ENCODE data around the gene GJA9. TPM values are rescaled to one million over a fixed set of nuclear protein-coding genes. Genes with fewer than 3 reads are reported as not detected.

GJA9 gene
- total and polyA plus RNA-seq, 2 donors (not counting 1 experiment from before 2014, with no cell fraction given), result under 0.01 TPM; not detected in 1

DNA sequence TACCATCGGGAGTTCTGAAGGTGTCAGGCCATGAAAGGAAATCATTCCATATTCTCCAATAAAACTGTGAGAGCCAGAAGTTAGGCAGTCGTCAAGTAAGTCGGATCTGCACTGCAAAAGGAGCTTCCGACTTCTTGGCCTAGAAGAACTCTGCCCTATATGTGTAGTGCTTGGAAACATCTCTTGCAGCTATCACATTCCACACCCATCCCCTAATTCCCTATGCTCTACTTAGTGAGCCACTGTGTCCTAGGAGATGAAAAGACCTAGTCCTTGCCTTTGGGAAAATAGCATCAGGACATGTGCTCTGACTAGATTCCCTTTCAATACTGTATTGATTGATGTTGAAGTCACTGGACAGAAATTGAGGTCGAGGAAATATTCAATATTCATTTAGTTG lies 8.2 kb upstream of the GJA9 start:
- H3K4me3 ChIP-seq (replicated peaks in 1 of 4; ENCODE audit: control extremely low read depth in 1 of 4, insufficient read depth in 1 of 4, low read depth in 3 of 4, low read length in 4 of 4), result no peak overlapping the region
- no peak overlapping the region for H3K4me2 ChIP-seq (ENCODE audit: extremely low read depth, insufficient read depth, low read length)
- no peak overlapping the region for H3K27ac ChIP-seq (ENCODE audit: insufficient read depth, low read length)
- no peaks in the 10 kb centered on the region for H3K9me3 ChIP-seq (ENCODE audit: control insufficient read depth, insufficient read depth, low read depth, low read length)
- H3K36me3 ChIP-seq (ENCODE audit: control insufficient read depth, insufficient read depth, low read length), result no peaks in the 10 kb centered on the region
- H3K9ac ChIP-seq (ENCODE audit: insufficient read depth, low read length), result no peak overlapping the region
- no peak overlapping the region for H2AFZ ChIP-seq (ENCODE audit: low read length)
- no peaks in the 10 kb centered on the region for H3K79me2 ChIP-seq (ENCODE audit: control insufficient read depth, insufficient read depth, low read length)
- no peaks in the 10 kb centered on the region for H3K27me3 ChIP-seq (ENCODE audit: control insufficient read depth, insufficient read depth, low read length)
- TF ChIP-seq EZH2 (IDR thresholded peaks at IDR 0.05; ENCODE audit: low read length, missing control alignments) (no peak), CTCF (conservative IDR thresholded peaks at IDR 0.05 in 1 of 2, IDR thresholded peaks at IDR 0.05 in 1 of 2; ENCODE audit: low read depth in 1 of 2, low read length in 2 of 2) (no peak)
- DNase-seq (ENCODE audit: low read depth in 2 of 2), result no peak
- no peaks in the 10 kb centered on the region for H3K4me1 ChIP-seq (ENCODE audit: control insufficient read depth, extremely low read depth, insufficient read depth, low read length)
- H4K20me1 ChIP-seq (ENCODE audit: control insufficient read depth, extremely low read depth, insufficient read depth, low read length), result no peaks in the 10 kb centered on the region

DNA sequence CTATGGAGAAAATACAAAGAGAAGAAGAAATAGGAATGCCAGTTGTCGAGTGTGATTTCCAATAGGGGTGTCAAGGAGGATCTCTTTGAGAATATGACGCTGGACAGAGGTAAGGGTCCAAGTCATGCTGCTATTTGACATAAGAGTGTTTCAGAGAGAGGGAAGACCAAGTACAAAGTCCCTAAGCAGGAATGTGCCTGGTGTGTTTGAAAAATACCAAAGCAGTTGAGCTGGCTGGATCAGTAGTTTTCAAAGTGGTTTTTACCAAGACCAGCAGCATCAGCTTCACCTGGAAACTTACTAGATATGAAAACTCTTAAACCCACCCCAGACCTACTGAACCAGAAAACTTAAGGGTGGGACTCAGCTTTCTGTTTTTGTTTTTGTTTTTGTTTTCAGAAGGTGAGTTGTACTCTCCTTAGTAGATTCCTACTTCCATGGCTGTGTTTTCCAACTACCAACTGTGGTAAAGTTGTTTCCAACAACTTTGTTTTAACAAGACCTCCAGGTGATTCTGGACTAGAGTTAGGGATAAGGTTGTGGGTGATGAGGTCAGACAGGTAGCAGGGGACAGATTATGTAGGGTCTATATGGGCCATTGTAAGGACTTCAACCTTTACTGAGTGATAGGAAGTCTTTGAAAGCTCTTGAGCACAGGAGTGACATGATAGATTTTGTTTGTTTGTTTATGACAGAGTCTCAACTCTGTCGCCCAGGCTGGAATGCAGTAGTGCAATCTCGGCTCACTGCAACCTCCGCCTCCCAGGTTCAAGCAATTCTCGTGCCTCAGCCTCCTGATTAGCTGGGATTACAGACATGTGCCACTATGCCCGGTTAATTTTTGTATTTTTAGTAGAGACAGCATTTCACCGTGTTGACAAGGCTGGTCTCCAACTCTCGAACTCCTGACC lies 7.3 kb upstream of the GJA9 start:
- TF ChIP-seq EZH2 (IDR thresholded peaks at IDR 0.05; ENCODE audit: low read length, missing control alignments) (no peak), CTCF (conservative IDR thresholded peaks at IDR 0.05 in 1 of 2, IDR thresholded peaks at IDR 0.05 in 1 of 2; ENCODE audit: low read depth in 1 of 2, low read length in 2 of 2) (no peak)
- no peaks in the 10 kb centered on the region for H3K27me3 ChIP-seq (ENCODE audit: control insufficient read depth, insufficient read depth, low read length)
- no peaks in the 10 kb centered on the region for H4K20me1 ChIP-seq (ENCODE audit: control insufficient read depth, extremely low read depth, insufficient read depth, low read length)

GRCh38 chr1:38885092-38885491 lies 3.7 kb upstream of the GJA9 start:
- H3K9me3 ChIP-seq (ENCODE audit: control insufficient read depth, insufficient read depth, low read depth, low read length), result no peaks in the 10 kb centered on the region
- H3K9ac ChIP-seq (ENCODE audit: insufficient read depth, low read length), result no peak overlapping the region
- H3K79me2 ChIP-seq (ENCODE audit: control insufficient read depth, insufficient read depth, low read length), result no peaks in the 10 kb centered on the region
- no peak overlapping the region for H3K27ac ChIP-seq (ENCODE audit: insufficient read depth, low read length)
- H4K20me1 ChIP-seq (ENCODE audit: control insufficient read depth, extremely low read depth, insufficient read depth, low read length), result no peaks in the 10 kb centered on the region
- no peak overlapping the region for H3K4me3 ChIP-seq (replicated peaks in 1 of 4; ENCODE audit: control extremely low read depth in 1 of 4, insufficient read depth in 1 of 4, low read depth in 3 of 4, low read length in 4 of 4)
- H3K36me3 ChIP-seq (ENCODE audit: control insufficient read depth, insufficient read depth, low read length), result no peaks in the 10 kb centered on the region
- no peak overlapping the region for H3K4me2 ChIP-seq (ENCODE audit: extremely low read depth, insufficient read depth, low read length)
- H3K27me3 ChIP-seq (ENCODE audit: control insufficient read depth, insufficient read depth, low read length), result no peaks in the 10 kb centered on the region
- DNase-seq (ENCODE audit: low read depth in 2 of 2), result no peak
- no peak for TF ChIP-seq EZH2 (IDR thresholded peaks at IDR 0.05; ENCODE audit: low read length, missing control alignments)
- TF ChIP-seq CTCF (conservative IDR thresholded peaks at IDR 0.05 in 1 of 2, IDR thresholded peaks at IDR 0.05 in 1 of 2; ENCODE audit: low read depth in 1 of 2, low read length in 2 of 2), result no peak
- H3K4me1 ChIP-seq (ENCODE audit: control insufficient read depth, extremely low read depth, insufficient read depth, low read length), result no peaks in the 10 kb centered on the region
- H2AFZ ChIP-seq (ENCODE audit: low read length), result no peak overlapping the region

More for the DNA sequence above, 7.3 kb upstream of the GJA9 start:
- Histone ChIP-seq H3K9me3 (ENCODE audit: control insufficient read depth, insufficient read depth, low read depth, low read length) (no peaks in the 10 kb centered on the region), H3K4me2 (ENCODE audit: extremely low read depth, insufficient read depth, low read length) (no peak overlapping the region), H3K4me3 (replicated peaks in 1 of 4; ENCODE audit: control extremely low read depth in 1 of 4, insufficient read depth in 1 of 4, low read depth in 3 of 4, low read length in 4 of 4) (no peak overlapping the region), H3K4me1 (ENCODE audit: control insufficient read depth, extremely low read depth, insufficient read depth, low read length) (no peaks in the 10 kb centered on the region), H2AFZ (ENCODE audit: low read length) (no peak overlapping the region), H3K9ac (ENCODE audit: insufficient read depth, low read length) (no peak overlapping the region), H3K27ac (ENCODE audit: insufficient read depth, low read length) (no peak overlapping the region), H3K79me2 (ENCODE audit: control insufficient read depth, insufficient read depth, low read length) (no peaks in the 10 kb centered on the region), H3K36me3 (ENCODE audit: control insufficient read depth, insufficient read depth, low read length) (no peaks in the 10 kb centered on the region)
- no peak for DNase-seq (ENCODE audit: low read depth in 2 of 2)

Measured in fibroblast of lung (primary cell).